Activated CD4-positive, alpha-beta T cell treated with anti-CD3 and anti-CD28 coated beads for 4 hours (primary cell): ENCODE data around the gene DCC.
"Not testable (repeated sequence)": the region's sequence is repeated elsewhere in the genome, so short reads cannot be mapped to it uniquely, and the experiment has no call there.

ENCODE experiments used
- DNase-seq, 2 donors: peaks; one replicate each; pipeline ENCODE4 v3.0.0-alpha.2; 2020

Gene DCC

DNA sequence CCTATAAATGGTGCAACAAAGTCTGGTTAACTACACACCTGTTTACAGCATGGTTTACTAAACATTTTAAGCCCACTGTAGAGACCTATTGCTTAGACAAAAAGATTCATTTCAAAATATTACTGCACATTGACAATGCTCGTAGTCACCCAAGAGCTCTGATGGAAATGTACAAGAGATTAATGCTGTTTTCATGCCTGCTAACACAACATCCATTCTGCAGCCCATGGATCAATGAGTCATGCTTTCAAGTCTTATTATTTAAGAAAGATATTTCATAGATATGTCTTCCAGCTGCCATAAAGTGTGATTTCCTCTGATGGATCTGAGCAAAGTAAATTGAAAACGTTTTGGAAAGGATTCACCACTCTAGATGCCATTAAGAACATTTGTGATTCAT lies 1103.3 kb downstream of the DCC start:
- no peak for DNase-seq

DNA sequence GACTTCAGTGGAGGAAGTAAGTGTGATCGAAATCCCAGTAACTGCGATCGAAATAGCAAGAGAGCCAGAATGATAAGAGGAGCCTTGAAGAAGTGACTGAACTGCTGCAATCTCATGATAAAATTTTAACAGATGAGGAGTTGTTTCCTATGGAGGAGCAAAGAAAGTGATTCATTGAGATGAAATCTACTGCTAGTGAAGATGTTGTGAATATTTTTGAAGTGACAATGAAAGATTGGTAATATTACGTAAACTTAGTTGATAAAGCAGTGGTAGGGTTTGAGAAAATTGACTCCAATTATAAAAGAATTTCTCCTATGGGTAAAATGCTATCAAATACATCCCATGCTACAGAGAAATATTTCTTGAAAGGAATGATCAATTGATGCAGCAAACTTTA lies 1103.8 kb downstream of the DCC start:
- no peak for DNase-seq

DNA sequence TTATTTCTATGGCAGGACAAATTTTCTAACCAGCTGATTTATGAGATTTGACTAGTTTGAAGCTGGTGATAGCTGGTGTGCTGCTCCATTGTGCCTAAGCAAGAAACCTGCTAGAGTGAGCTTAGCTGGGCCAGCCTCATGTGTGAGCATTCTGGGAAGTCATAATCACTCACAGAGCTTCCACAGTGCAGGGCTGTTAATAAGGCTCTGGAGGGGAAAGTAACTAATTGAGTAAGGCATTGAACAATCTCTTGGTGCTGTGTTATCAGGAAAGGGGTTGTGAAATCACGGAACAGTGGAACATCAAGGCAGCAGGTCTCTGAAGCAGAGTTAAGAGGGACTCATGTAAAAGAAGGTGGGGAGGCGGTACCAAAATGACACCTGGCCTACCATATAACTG lies 1111.9 kb downstream of the DCC start:
- no peak for DNase-seq

DNA sequence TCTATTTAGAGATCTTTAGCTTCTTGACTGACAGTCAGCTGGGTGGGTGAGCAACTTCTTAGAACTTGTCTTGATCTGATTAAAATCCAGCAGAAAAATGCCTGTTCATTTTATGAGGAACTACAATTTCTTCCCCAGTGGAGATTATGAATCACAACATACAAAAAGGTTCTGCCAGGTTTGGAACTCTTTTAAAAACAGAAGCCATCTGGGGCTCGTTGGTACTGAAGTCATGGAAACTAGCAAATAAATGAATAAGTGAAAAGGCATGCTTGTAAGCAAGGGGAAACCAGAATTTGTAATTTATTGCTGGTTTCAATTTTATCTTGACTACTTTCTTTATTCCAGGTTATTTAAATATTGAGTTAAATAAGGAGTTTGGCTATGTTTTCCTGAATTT lies 1117.1 kb downstream of the DCC start:
- DNase-seq: no peak

DNA sequence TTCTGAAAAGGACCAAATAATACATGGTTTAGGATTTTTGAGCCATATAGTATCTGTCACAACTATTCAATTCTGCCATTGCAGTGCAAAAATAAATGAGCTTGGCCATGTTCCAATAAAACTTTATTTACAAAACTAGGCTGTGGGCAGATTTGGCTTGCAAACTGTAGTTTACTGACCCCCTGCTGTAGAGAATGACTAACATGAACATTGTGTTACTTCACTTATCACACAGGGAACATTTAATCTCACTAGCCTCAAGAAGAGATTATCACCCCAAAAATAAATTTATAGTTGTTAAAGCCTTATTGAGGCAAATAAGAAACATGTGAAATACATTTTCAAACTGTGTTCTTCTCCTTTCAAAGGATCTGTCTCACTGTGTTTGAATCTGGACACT lies 1118.3 kb downstream of the DCC start:
- DNase-seq: no peak

DNA sequence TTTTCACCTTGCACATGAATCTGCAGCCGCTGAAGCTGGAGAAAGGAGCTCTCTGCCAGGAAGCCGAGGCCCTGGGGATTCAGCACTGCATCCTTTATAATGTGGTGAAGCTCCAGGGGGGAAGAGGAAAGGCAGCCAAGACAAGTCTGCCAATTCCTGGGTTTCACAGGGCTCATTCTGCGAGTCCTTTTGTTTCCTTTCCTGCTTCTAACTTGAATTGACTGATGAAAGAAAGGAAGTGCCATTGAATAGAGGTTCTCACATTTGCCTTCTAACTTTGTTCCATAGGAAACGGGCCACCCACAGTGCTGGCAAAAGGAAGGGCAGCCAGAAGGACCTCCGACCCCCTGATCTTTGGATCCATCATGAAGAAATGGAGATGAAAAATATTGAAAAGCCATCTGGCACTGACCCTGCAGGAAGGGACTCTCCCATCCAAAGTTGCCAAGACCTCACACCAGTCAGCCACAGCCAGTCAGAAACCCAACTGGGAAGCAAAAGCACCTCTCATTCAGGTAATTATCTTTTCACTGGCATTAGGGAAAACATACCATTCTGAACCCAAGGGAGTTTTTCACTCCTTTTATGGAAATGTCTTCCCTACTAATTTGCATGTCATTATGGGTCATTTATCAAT lies 1119.1 kb downstream of the DCC start:
- no peak for DNase-seq

DNA sequence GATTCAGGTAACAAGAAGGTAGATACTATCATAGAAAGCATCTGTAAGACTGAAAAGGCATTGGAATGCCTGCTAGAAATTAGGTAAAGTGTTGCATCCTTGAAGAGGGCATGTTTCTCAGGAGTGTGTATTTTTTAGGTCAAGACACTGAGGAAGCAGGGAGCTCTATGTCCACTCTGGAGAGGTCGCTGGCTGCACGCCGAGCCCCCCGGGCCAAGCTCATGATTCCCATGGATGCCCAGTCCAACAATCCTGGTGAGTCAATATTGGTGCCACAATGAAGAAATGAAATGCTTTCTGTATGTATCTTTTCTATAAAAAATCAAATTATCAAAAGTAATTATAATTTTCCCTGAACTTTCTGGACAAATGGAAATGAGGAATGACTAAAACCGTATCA lies 1127.8 kb downstream of the DCC start:
- DNase-seq: no peak

DNA sequence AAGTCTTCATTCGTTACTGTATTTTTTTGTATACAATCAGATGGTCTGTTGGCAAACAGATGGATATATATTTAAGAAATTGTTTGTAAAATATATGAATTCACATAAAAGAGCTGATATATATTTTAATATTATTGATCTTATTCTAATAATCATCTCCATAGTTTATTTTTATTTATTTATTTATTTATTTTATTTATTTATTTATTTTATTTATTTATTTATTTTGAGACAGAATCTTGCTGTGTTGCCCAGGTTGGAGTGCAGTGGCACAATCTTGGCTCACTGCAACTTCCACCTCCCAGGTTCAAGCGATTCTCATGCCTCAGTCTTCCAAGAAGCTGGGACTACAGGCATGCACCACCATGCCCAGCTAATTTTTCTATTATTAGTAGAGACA lies 1128.2 kb downstream of the DCC start:
- not testable (repeated sequence) for DNase-seq

DNA sequence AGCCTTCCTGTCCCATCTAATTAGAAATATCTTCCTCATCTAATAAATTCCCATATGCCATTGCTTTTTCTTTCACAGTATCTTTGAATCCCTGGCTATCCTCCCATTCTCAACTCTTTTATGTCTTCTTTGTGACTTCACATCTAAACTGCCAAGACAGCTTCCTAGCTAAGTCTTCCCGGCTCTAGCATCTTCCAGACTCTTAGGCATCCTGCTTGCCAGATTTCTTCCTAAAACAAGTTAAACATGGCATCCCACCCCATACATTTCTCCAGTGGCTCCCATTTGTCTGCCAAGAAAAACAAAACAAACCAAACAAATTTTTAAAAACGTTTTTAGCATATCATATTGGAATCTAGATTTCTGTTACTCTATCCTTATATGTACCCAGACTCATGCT lies 1132.5 kb downstream of the DCC start:
- no peak for DNase-seq

DNA sequence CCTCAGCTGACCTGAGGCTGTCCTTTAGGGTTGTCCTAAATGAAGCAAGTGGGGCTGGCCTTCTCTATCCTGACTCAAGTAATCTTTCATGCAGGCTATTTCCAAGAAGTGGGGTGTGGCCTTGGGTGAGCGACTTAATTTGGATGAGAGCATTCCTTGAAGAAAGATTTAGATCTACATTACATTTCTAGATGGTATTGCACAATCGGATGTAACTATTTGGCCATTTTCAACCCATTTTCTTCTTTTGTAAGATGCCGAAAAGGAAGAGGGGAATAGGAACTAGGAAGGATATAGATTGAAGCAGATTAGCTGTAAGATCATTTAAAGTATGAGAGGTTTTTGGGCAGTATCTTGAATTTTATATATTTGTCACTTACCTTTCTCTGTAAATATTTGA lies 1138.2 kb downstream of the DCC start:
- DNase-seq: no peak

DNA sequence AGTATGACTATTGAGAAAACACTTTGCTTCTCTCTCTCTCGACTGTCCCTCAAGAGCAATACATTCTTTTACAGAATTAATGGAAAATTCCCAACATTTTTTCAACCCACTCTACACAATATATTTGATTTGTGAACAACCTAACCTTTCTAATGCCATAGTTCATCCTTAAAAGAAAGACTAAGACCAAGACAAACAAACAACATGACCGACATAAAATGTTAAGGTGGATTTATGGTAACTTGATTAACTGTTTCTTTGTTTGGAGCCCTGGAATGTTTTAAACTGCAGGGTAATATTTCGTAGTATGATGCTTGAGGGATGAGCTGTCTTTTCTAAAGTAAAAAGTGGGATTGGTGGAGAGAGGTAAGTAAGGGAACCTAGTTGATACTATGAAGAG lies 1146.3 kb downstream of the DCC start:
- DNase-seq: no peak

DNA sequence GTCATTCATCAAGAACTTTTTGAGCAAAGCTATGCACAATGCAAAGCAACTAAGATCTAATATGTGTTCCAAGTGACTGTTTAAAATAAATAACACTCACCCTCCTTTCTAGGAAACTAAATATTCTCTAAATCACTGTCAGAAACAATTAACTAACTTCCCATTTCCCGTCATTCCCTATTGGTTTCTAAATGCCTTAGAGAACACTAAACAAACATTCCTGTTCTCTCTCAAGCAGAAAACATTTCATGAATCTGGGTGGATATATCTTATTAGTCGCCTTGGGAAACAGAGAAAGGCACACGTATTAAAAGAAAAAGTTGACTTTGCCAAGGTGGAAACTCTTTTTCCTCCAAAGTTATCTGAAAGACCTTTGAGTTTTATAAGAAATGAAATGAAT lies 1149.3 kb downstream of the DCC start:
- DNase-seq: no peak

DNA sequence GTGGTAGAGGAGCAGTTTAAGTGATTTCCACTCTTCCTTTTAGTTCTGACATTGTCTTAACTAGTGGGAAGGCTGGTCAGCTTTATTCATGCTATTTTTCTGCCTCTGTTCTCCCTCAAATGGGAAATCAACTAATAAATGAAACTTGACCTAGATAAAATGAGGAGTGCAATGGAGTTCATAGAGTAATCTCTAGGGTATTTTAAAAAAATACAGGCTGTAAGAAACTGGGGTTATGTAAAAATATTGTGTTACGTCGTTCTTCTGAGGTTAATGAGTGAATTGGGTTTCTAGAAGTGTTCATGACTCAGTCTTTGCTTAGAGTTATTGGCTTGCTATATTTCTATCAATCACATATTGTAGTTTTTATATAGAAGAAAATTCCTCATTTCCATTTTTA lies 1150.0 kb downstream of the DCC start:
- no peak for DNase-seq

DNA sequence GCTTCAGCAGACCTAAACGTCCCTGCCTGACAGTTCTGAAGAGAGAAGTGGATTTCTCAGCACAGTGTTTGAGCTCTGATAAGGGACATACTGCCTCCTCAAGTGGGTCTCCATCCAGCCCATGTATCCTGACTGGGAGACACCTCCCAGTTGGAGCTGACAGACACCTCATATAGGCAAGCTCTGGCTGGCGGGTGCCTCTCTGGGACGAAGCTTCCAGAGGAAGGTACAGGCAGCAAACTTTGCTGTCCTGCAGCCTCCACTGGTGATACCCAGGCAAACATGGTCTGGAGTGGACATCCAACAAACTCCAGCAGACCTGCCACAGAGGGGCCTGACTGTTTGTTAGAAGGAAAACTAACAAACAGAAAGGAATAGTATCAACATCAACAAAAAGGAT lies 1156.0 kb downstream of the DCC start:
- DNase-seq: no peak

DNA sequence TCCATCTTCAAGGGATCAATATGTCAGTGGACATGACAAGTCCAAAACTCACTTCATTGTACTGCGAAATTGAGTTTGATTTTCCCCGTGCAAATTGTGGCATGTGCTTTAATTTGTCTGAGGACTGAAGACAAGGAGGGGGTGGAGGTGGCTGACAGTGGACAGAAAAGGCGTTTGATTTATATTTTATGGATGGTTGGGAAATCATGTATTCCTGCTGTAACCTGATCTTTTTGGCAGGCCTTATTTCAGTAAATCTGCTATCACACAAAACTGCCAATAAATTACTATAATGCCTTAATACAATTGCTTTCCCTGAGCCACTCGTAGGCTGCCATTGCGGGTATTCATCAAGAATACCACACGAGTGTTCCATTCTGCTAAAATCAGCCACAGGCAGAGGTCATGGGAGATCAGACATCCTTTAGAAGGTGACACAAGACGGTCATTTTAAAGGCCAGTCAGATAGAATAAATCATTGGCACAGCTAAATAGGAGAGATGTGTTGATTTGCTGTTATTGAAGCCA lies 1164.0 kb downstream of the DCC start:
- DNase-seq: no peak

DNA sequence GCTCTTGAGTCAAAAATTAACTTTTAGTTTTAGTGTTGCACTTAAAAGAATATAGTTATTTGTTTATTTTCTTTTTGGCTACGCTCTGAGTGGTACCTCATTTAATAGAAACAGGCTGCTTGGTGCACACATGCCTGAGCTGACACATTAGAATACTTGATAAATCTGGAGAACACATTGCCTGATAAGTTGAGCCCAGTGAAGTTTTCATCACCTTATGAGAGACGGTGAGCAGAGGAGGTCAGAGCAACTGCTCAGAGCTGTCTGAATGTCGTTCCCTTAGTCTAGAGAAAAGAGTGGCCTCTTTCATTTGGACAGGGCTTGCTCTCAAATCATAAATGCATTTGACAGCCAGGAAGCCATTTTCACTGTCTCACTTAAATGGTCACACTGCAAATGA lies 1168.5 kb downstream of the DCC start:
- DNase-seq: no peak

DNA sequence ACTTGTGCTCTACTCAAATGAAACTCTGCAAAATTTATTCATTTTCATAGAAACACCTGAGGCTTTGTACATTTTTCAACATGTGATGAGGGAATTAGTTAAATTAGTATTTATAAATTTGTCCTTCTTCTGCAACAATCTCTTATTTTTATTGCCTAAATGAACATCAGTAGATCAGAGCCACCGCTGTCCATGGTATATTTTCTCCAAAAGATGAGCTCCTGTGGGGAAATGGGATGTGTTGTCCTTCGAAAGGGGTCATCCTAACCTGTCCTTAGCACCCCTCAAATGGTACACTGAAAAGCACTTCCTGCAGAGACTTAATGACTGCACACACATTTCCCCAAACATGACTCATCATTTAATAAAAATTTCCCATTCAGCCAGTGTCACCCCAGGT lies 1169.9 kb downstream of the DCC start:
- DNase-seq: no peak

DNA sequence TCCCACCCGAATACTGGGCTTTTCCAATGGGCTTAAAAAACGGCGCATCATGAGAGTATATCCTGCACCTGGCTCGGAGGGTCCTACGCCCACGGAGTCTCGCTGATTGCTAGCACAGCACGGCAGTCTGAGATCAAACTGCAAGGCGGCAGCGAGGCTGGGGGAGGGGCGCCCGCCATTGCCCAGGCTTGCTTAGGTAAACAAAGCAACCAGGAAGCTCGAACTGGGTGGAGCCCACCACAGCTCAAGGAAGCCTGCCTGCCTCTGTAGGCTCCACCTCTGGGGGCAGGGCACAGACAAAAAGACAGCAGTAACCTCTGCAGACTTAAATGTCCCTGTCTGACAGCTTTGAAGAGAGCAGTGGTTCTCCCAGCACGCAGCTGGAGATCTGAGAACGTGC lies 1171.7 kb downstream of the DCC start:
- DNase-seq: not testable (repeated sequence)

DNA sequence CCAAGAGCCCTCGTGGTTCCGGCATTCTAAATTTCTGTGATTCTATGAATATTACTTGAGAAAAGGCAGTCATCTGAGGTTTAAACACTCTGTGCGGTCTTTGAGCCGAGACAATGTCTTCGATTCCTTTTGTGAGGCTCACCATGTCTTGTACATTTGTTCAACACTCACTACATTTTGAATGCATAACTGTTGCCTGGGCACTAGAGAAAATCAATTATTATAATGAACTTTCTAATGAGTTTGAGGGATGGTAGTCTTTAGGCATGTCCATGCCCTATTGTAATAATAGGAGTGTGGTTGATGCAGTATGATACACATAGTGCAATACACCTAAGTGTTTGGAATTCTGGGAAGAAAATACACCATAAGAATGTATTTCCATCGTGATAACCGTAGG lies 1181.1 kb downstream of the DCC start:
- DNase-seq: no peak

DNA sequence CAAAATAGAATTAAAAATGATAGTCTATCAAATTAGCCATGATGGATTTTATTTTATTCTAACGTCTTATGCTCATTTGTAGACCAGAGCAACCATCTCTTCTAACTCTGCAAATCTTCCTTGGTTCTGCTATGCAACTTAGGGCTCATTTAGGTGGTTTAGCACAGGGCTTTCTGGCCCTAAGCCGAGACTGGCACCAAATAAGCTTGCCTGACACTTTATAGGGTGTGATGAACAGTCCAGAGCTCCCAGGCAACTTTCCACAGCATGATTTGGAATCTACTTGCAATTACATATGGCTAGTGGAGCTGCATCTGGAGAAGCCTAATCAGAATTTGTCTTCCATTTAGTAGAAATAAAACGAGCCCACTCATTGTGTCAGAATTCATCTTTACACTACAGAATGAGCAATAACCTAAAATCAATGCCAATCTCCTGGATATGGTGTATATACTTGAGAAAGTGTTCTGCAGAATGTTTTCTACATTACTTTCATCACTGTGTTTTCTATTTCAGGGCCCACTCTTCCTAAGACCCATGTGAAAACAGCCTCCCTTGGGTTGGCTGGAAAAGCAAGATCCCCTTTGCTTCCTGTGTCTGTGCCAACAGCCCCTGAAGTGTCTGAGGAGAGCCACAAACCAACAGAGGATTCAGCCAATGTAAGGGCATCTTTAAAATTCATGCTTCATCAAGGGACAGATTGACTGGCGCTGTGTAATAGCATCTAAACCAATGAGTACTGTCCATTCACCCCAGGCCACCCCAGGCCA lies 1186.3 kb downstream of the DCC start:
- DNase-seq: no peak

DNA sequence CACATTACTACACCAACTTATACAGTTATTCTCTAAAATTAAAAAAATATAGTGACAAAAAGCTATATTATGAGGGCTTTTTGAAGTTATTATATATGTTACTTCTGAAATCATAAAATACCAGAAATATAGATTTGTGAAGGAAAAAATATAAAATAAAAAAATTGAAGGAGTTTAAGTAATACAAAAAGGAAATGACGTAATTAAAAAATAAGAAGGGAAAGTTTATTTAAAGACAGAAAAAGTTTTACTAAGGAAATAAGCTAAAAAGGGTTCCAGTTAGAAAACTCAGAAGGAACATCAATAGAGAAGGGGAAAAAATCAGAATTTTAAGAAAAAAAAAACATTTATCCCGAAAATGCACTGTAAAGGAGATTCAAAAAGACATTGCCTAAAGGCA lies 1187.4 kb downstream of the DCC start:
- no peak for DNase-seq

DNA sequence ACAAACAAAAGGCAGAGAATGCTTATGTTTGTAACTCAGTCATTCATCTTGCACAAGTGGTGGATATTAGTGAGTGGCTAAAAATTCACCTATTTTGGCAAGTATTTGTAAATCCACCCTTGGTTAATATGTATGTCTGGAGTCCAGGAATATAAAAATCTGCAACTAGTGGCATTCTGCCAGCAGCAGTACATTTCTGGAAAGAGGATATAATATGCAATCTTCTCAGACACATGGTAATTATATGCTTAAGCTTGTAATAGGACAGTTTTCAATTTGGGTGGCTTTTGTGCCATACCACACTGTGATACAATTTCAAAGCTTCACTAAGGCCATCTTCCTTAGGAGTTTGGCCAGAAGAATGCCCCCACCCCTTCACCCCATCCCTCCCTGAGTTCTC lies 1191.2 kb downstream of the DCC start:
- DNase-seq: no peak

DNA sequence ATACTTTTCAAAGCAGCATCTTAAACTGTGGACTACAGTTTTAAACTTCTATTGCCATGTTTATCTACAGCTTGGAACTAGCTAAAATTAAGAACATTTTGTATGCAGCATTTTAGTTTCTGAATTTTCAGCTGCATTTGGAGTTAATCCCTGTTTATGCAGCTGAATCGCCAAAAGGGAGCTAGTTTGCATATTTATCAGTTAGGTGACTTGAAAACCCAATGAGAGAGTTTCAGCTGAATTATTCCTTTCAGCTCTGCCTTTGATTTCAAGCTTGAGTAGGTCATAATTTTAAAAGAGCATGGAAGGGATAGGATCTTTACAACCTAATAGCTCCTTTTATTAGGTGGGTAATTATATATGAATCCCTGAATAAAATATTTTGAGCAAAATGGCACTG lies 1191.9 kb downstream of the DCC start:
- no peak for DNase-seq

DNA sequence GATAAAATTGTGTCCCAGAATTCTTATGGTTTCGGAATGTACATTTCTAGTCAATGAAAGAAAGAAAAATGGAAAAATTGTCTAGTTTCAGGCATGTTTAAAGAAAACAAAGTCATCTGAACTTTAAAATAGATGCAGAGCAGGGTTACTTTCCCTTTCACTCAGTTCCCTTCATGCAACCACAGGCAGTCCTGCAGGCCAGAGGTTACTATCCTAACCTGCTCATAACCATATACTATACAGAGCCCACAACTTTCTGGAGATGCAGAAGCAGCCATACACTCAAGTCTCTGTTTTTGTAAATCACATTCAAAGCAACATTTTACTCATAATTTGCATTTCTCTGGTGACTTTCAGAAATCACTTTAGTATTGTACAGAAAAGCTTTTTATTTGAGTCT lies 1194.2 kb downstream of the DCC start:
- no peak for DNase-seq

DNA sequence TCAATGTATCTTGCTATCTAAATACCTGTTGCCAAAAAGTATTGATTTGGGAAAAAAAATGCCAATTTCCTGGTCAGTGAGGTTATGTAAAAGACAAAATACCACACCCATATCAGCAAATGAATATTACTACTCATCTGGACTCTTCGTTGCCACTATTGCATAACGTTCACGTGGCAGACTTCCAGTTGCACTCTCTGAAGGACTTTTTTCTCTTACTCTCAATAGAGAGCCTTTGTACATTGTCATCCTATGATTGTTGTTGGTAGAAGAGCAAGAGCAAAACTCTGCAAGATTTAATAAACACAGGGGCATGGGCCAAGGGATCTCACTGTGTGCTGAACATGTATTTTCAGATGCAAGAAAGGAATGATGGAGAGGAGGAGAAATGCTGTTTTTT lies 1194.7 kb downstream of the DCC start:
- no peak for DNase-seq
